Neural cell (in vitro differentiated cells): ENCODE results near the gene GRM5. TPM values are rescaled to one million over a fixed set of nuclear protein-coding genes. Genes with fewer than 3 reads are reported as not detected.

ENCODE experiments used
- H2AFZ ChIP-seq: fragments of 200-600, 300-800 bp; sonication (generic), shearing (Covaris generic); 2 replicates; pipeline ENCODE4 v1.6.0; 2014; ENCODE audit warnings: low read depth, mild to moderate bottlenecking, antibody characterized with exemption, low read length, moderate library complexity
- H3F3A ChIP-seq: fragments of 200-600 bp; shearing (Covaris generic); 2 replicates; pipeline ENCODE4 v1.6.1; 2016; ENCODE audit warnings: mild to moderate bottlenecking, moderate library complexity, mixed read lengths, antibody characterized with exemption, low read length; ENCODE audit not compliant: insufficient read depth, poor library complexity, severe bottlenecking
- H3K27ac ChIP-seq: fragments of 200-600, 300-800 bp; sonication (generic), shearing (Covaris generic); 2 replicates; pipeline ENCODE4 v1.5.1; 2014; ENCODE audit warnings: mild to moderate bottlenecking, low read length, moderate library complexity
- H3K27me3 ChIP-seq: fragments of 300-800, 200-600 bp; sonication (generic), shearing (Covaris generic); 2 replicates; pipeline ENCODE4 v1.6.0; 2014; ENCODE audit warnings: mild to moderate bottlenecking, low read depth, low read length, moderate library complexity; ENCODE audit not compliant: insufficient read depth
- H3K36me3 ChIP-seq: fragments of 300-800, 200-600 bp; sonication (generic), shearing (Covaris generic); 2 replicates; pipeline ENCODE4 v1.5.1; 2014; ENCODE audit warnings: mild to moderate bottlenecking, antibody characterized with exemption, low read length, moderate library complexity; ENCODE audit not compliant: insufficient read depth
- H3K4me2 ChIP-seq: fragments of 300-800, 200-600 bp; sonication (generic), shearing (Covaris generic); 2 replicates; pipeline ENCODE4 v1.6.0; 2014; ENCODE audit warnings: mild to moderate bottlenecking, low read length
- H3K4me3 ChIP-seq: fragments of 300-800, 200-600 bp; sonication (generic), shearing (Covaris generic); 2 replicates; pipeline ENCODE4 v1.5.1; 2014; ENCODE audit warnings: mild to moderate bottlenecking, low read length, moderate library complexity
- H3K79me2 ChIP-seq: fragments of 200-600 bp; shearing (Covaris generic); replicated peaks from 2 replicates; pipeline ENCODE4 v1.6.0; 2014; ENCODE audit warnings: mild to moderate bottlenecking, low read length, moderate library complexity; ENCODE audit not compliant: insufficient read depth
- H3K9ac ChIP-seq: fragments of 300-800, 200-600 bp; sonication (generic), shearing (Covaris generic); 2 replicates; pipeline ENCODE4 v1.6.1; 2016; ENCODE audit warnings: mild to moderate bottlenecking, low read length, mixed read lengths
- H3K9me2 ChIP-seq: fragments of 200-600 bp; shearing (Covaris generic); 2 replicates; pipeline ENCODE4 v1.6.1; 2016; ENCODE audit warnings: mild to moderate bottlenecking, low read length, mixed read lengths; ENCODE audit not compliant: insufficient read depth
- H3K9me3 ChIP-seq: fragments of 200-600, 300-800 bp; sonication (generic), shearing (Covaris generic); 2 replicates; pipeline ENCODE4 v1.6.1; 2016; ENCODE audit warnings: mild to moderate bottlenecking, mixed run types, low read length, moderate library complexity, mixed read lengths
- H4K20me1 ChIP-seq: fragments of 200-600 bp; shearing (Covaris generic); 2 replicates; pipeline ENCODE4 v1.6.1; 2016; ENCODE audit warnings: mild to moderate bottlenecking, mixed run types; ENCODE audit not compliant: insufficient read depth
- CTCF ChIP-seq: fragments of 450-650 bp; IDR thresholded peaks from 2 replicates; pipeline ENCODE4 v1.5.1; 2014; ENCODE audit warnings: antibody characterized with exemption, mild to moderate bottlenecking, moderate library complexity; ENCODE audit not compliant: poor library complexity, severe bottlenecking
- EP300 ChIP-seq: fragments of 450-650 bp; conservative IDR thresholded peaks from 2 replicates; pipeline ENCODE4 v1.6.1; 2014; ENCODE audit warnings: antibody characterized with exemption, mild to moderate bottlenecking, moderate library complexity; ENCODE audit not compliant: poor library complexity, severe bottlenecking
- MXI1 ChIP-seq: fragments of 450-650 bp; conservative IDR thresholded peaks from 2 replicates; pipeline ENCODE4 v1.6.1; 2014; ENCODE audit warnings: antibody characterized with exemption, mild to moderate bottlenecking; ENCODE audit not compliant: poor library complexity, severe bottlenecking
- POLR2AphosphoS5 ChIP-seq: IDR thresholded peaks from 2 replicates; pipeline ENCODE4 v1.6.1; 2012
- RAD21 ChIP-seq: fragments of 450-650 bp; conservative IDR thresholded peaks from 2 replicates; pipeline ENCODE4 v1.6.1; 2014; ENCODE audit warnings: antibody characterized with exemption, mild to moderate bottlenecking, moderate library complexity
- REST ChIP-seq: IDR thresholded peaks from 2 replicates; pipeline ENCODE4 v1.6.1; 2012; ENCODE audit warnings: borderline replicate concordance
- SMC3 ChIP-seq: fragments of 450-650 bp; conservative IDR thresholded peaks from 2 replicates; pipeline ENCODE4 v1.6.1; 2014; ENCODE audit warnings: antibody characterized with exemption, mild to moderate bottlenecking, moderate library complexity; ENCODE audit not compliant: poor library complexity
- polyA plus RNA-seq: library from polyadenylated mRNA; depleted of rRNA; stranded (reverse); fragments of >200 nt; gene quantifications from 2 replicates; pipeline ENCODE4 v1.2.3, GENCODE V29; 2014

Gene GRM5
- polyA plus RNA-seq, 1 donor from 2014 or later = 11.8 TPM

GRCh38 chr11:88494848-88495247 is 570.9 kb downstream of the GRM5 start:
- no peak overlapping the region for H3K9ac ChIP-seq
- no peaks in the 10 kb centered on the region for H4K20me1 ChIP-seq
- H3F3A ChIP-seq = no peaks in the 10 kb centered on the region
- no peaks in the 10 kb centered on the region for H3K27me3 ChIP-seq
- H3K9me3 ChIP-seq = no peaks in the 10 kb centered on the region
- no peak overlapping the region for H3K27ac ChIP-seq
- no peak overlapping the region for H3K4me3 ChIP-seq
- H3K9me2 ChIP-seq = no peaks in the 10 kb centered on the region
- H2AFZ ChIP-seq = no peak overlapping the region
- no peak overlapping the region for H3K4me2 ChIP-seq
- H3K79me2 ChIP-seq = no peaks in the 10 kb centered on the region
- no peaks in the 10 kb centered on the region for H3K36me3 ChIP-seq
- TF ChIP-seq SMC3 = no peak
- no peak for TF ChIP-seq MXI1
- no peak for TF ChIP-seq CTCF
- no peak for TF ChIP-seq REST
- TF ChIP-seq RAD21 = no peak
- TF ChIP-seq POLR2AphosphoS5 = no peak

- Histone ChIP-seq H2AFZ (no peak overlapping the region), H3K4me2 (no peak overlapping the region), H3K4me3 (no peak overlapping the region), H3F3A (no peaks in the 10 kb centered on the region), H3K9ac (no peak overlapping the region), H3K36me3 (no peaks in the 10 kb centered on the region), H4K20me1 (no peaks in the 10 kb centered on the region), H3K79me2 (no peaks in the 10 kb centered on the region), H3K27me3 (no peaks in the 10 kb centered on the region), H3K9me3 (no peaks in the 10 kb centered on the region), H3K9me2 (no peaks in the 10 kb centered on the region), H3K27ac (no peak overlapping the region)
- TF ChIP-seq REST (no peak), CTCF (no peak), SMC3 (no peak), EP300 (no peak)
These were observed 574.1 kb downstream of the GRM5 start for GRCh38 chr11:88491674-88492073.
